SK-N-SH (cell line): ENCODE data around the gene NLRP7.
"Not testable (repeated sequence)": the region's sequence is repeated elsewhere in the genome, so short reads cannot be mapped to it uniquely, and the experiment has no call there.

ENCODE experiments used
- CHD2 ChIP-seq: fragments of 150-350 bp; IDR thresholded peaks from 2 replicates; pipeline ENCODE4 v1.6.1; 2018; ENCODE audit warnings: low read length; ENCODE audit not compliant: partially characterized antibody
- CTCF ChIP-seq: fragments of 200-600 bp; sonication (generic); IDR thresholded peaks from 2 replicates; pipeline ENCODE4 v1.6.1; 2017; ENCODE audit warnings: antibody characterized with exemption, mild to moderate bottlenecking, moderate library complexity
- EP300 ChIP-seq, 2 experiments: IDR thresholded peaks; 2 replicates each; pipeline versions ENCODE4 v1.4.0 to v1.6.1; 2012; ENCODE audit warnings: borderline replicate concordance in 1 of 2, low read depth in 1 of 2, low read length in 1 of 2
- EZH2phosphoT487 ChIP-seq: fragments of 200-600 bp; sonication (generic); IDR thresholded peaks from 2 replicates; pipeline ENCODE4 v1.6.1; 2017; ENCODE audit warnings: low read depth, mixed run types, mild to moderate bottlenecking, antibody characterized with exemption, moderate library complexity, borderline replicate concordance
- FOXM1 ChIP-seq: IDR thresholded peaks from 2 replicates; pipeline ENCODE4 v1.4.0; 2012; ENCODE audit warnings: low read depth, mild to moderate bottlenecking
- POLR2AphosphoS5 ChIP-seq: IDR thresholded peaks from 2 replicates; pipeline ENCODE4 v1.6.1; 2012; ENCODE audit warnings: low read depth, low read length
- RAD21 ChIP-seq: IDR thresholded peaks from 2 replicates; pipeline ENCODE4 v1.6.1; 2012; ENCODE audit warnings: mild to moderate bottlenecking, low read length
- RCOR1 ChIP-seq: fragments of 150-350 bp; IDR thresholded peaks from 2 replicates; pipeline ENCODE4 v1.6.1; 2017; ENCODE audit warnings: antibody characterized with exemption, low read length
- SIN3A ChIP-seq: IDR thresholded peaks from 2 replicates; pipeline ENCODE4 v1.6.1; 2012; ENCODE audit warnings: low read depth, mild to moderate bottlenecking, low read length, moderate library complexity, borderline replicate concordance
- USF2 ChIP-seq: fragments of 150-350 bp; IDR thresholded peaks from 2 replicates; pipeline ENCODE4 v1.6.1; 2017; ENCODE audit warnings: antibody characterized with exemption, low read length, low read depth, borderline replicate concordance

- TF ChIP-seq CTCF; EP300 (IDR thresholded peaks at IDR 0.05; ENCODE audit: borderline replicate concordance in 1 of 2, low read depth in 1 of 2, low read length in 1 of 2); FOXM1; CHD2; POLR2AphosphoS5; EZH2phosphoT487; SIN3A; USF2; RCOR1; RAD21: not testable (repeated sequence)
These were observed 39.4 kb downstream of the NLRP7 start for GRCh38 chr19:54907899-54908298.
